ENCODE measurements around the gene NVL. TPM values are rescaled to one million over a fixed set of nuclear protein-coding genes. Genes with fewer than 3 reads are reported as not detected.

The NVL gene
- total and polyA plus RNA-seq, 10 of the 15 experiments (the other 5 are each of a cell fraction or from before 2014, with no cell fraction given) = 20.3 to 49.6 (median 35.2) TPM

DNA sequence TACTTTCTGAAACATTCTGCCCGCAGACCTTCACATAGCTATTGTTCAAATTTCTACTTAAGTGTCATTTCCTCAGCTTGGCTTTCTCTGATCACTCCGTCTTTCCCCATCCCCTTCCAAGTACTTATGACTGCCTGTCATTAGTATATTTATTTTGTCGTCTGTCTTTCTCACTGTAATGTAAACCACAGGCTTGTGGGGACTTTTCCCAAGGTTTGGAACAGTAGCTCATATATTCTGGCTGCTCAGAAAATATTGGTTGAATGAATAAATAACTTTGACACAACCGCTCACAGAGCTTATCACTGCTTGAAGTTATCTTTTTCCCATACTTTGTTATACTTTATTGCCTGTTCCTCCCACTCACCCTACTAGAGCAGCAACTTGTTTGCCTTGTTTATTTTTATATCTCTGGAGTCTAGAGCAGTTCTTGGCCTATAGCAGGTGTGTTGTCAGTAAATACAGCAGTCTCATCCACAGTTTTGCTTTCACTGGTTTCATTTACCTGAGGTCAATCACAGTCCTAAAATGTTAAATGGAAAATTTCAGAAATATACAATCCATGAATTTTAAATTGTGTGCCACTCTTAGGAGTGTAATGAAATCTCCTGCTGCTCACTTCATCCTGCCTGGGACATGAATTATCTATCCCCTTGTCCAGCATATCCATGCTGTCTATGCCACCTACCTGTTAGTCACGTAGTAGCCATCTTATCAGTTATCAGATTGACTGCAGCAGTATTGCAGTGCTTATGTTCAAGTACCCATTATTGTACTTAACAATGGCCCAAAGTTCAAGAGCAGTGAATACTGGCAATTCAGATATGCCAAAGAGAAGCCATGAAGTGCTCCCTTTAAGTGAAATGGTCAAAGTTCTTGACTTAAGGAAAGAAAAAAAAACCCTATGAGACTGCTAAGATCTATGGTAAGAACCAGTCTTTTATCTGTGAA is 24.3 kb upstream of the NVL start:
- Histone ChIP-seq H3K9ac (ENCODE audit: control insufficient read depth, insufficient read depth, low read length) (no peak overlapping the region), H2AFZ (ENCODE audit: control insufficient read depth, low read depth, low read length) (no peak overlapping the region), H3K27me3 (replicated peaks in 1 of 2; ENCODE audit: control insufficient read depth in 2 of 2, insufficient read depth in 2 of 2, low read length in 1 of 2) (no peaks in the 10 kb centered on the region), H4K20me1 (ENCODE audit: control insufficient read depth, insufficient read depth) (no peaks in the 10 kb centered on the region), H3K9me3 (replicated peaks; ENCODE audit: control insufficient read depth, insufficient read depth, low read length) (no peaks in the 10 kb centered on the region; the same call in 2 of the 3 replicates), H3K4me1 (ENCODE audit: control insufficient read depth, insufficient read depth, low read length) (no peaks in the 10 kb centered on the region), H3K4me3 (no peak overlapping the region), H3K27ac (ENCODE audit: control insufficient read depth, insufficient read depth) (no peak overlapping the region), H3K4me2 (ENCODE audit: control insufficient read depth, insufficient read depth) (no peak overlapping the region), H3K36me3 (ENCODE audit: control insufficient read depth in 2 of 2, insufficient read depth in 2 of 2, low read length in 1 of 2) (no peaks in the 10 kb centered on the region), H3K79me2 (ENCODE audit: control insufficient read depth, insufficient read depth, low read length) (peaks cover 21% of the 10 kb centered on the region)
- intact Hi-C loops (cut with micrococcal nuclease; ENCODE audit: unreplicated experiment) (no loop called here), in situ Hi-C loops (cut with MboI) (no loop called here)
- WGBS (ENCODE audit: insufficient coverage, insufficient replicate concordance, low lambda C conversion rate, missing lambda C conversion rate) = 86% methylated on average over 5 of the region's 5 CpGs
- no peak for DNase-seq (ENCODE audit: low read depth, low spot score)
- no TSS peak for BruUV-seq (replicated peaks)
- RAD21 ChIA-PET (ENCODE audit: unreplicated experiment) = interaction anchor here (1.2 kb wide), 1 partner anchor 103 kb away, joined by 5 read pairs; no protein-coding TSS in a partner anchor
- CTCF ChIA-PET = interaction anchor here (0.8 to 1.4 kb wide), 5 partner anchors 11 to 238 kb away, joined by 3 to 6 read pairs (median 3); partner anchors contain the start of gene NVL
- TF ChIP-seq NR2C1 (IDR thresholded peaks at IDR 0.05) = no peak
- TF ChIP-seq TAF1 (IDR thresholded peaks at IDR 0.05; ENCODE audit: borderline replicate concordance, low read depth, low read length) = no peak
- TF ChIP-seq, protein P1, sequence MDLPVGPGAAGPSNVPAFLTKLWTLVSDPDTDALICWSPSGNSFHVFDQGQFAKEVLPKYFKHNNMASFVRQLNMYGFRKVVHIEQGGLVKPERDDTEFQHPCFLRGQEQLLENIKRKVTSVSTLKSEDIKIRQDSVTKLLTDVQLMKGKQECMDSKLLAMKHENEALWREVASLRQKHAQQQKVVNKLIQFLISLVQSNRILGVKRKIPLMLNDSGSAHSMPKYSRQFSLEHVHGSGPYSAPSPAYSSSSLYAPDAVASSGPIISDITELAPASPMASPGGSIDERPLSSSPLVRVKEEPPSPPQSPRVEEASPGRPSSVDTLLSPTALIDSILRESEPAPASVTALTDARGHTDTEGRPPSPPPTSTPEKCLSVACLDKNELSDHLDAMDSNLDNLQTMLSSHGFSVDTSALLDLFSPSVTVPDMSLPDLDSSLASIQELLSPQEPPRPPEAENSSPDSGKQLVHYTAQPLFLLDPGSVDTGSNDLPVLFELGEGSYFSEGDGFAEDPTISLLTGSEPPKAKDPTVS (IDR thresholded peaks at IDR 0.05; ENCODE audit: low read depth, low read length) = no peak
- no peak for TF ChIP-seq NR2F1 (conservative IDR thresholded peaks at IDR 0.05)
- no peak for TF ChIP-seq EED (IDR thresholded peaks at IDR 0.05; ENCODE audit: low read depth)
- TF ChIP-seq, protein P2, sequence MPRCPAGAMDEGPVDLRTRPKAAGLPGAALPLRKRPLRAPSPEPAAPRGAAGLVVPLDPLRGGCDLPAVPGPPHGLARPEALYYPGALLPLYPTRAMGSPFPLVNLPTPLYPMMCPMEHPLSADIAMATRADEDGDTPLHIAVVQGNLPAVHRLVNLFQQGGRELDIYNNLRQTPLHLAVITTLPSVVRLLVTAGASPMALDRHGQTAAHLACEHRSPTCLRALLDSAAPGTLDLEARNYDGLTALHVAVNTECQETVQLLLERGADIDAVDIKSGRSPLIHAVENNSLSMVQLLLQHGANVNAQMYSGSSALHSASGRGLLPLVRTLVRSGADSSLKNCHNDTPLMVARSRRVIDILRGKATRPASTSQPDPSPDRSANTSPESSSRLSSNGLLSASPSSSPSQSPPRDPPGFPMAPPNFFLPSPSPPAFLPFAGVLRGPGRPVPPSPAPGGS (IDR thresholded peaks at IDR 0.05; ENCODE audit: borderline replicate concordance, insufficient read depth, low read depth, low read length, poor library complexity, severe bottlenecking) = no peak
- no peak for TF ChIP-seq SUPT20H (IDR thresholded peaks at IDR 0.05; ENCODE audit: borderline replicate concordance, control insufficient read depth, low read depth, low read length)
- TF ChIP-seq, protein P3, sequence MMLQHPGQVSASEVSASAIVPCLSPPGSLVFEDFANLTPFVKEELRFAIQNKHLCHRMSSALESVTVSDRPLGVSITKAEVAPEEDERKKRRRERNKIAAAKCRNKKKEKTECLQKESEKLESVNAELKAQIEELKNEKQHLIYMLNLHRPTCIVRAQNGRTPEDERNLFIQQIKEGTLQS (IDR thresholded peaks at IDR 0.05; ENCODE audit: borderline replicate concordance, extremely low read depth, low read depth, low read length) = no peak
- TF ChIP-seq ZSCAN29 (IDR thresholded peaks at IDR 0.05) = no peak
- no peak for TF ChIP-seq NFIC (IDR thresholded peaks at IDR 0.05; ENCODE audit: low read depth, low read length)
- TF ChIP-seq ESRRA (IDR thresholded peaks at IDR 0.05; ENCODE audit: low read length) = no peak
- TF ChIP-seq YY1 (IDR thresholded peaks at IDR 0.05; ENCODE audit: low read depth, low read length) = no peak
- TF ChIP-seq USF1 (IDR thresholded peaks at IDR 0.05; ENCODE audit: borderline replicate concordance, extremely low read length, insufficient read depth, low read depth, low read length) = no peak
- TF ChIP-seq MEF2B (IDR thresholded peaks at IDR 0.05; ENCODE audit: partially characterized antibody, poor library complexity, severe bottlenecking) = no peak
- TF ChIP-seq NKRF (conservative IDR thresholded peaks at IDR 0.05) = no peak
- SMC1A ChIA-PET (ENCODE audit: uncharacterized antibody, unreplicated experiment) = interaction anchor here (0.9 to 1.5 kb wide), 4 partner anchors 11 to 238 kb away, joined by 3 to 7 read pairs (median 3); no protein-coding TSS in a partner anchor
- FAIRE-seq = no peak
- ATAC-seq = no peak
- POLR2A ChIA-PET = interaction anchor here (0.6 to 1.2 kb wide), 2 partner anchors 11 to 41 kb away, joined by 3 to 4 read pairs; no protein-coding TSS in a partner anchor
